22Rv1 (cell line): ENCODE results near the gene MIGA1.

Experiments
- ZFX ChIP-seq: fragments of 450-650 bp; IDR thresholded peaks from 2 replicates; pipeline ENCODE4 v1.6.1; 2017; ENCODE audit warnings: antibody characterized with exemption, borderline replicate concordance
- TF ChIP-seq, protein P1 (sequence below): fragments of 450-650 bp; IDR thresholded peaks from 2 replicates; pipeline ENCODE4 v1.5.1; 2017; ENCODE audit warnings: mild to moderate bottlenecking

- TF ChIP-seq, protein P1, sequence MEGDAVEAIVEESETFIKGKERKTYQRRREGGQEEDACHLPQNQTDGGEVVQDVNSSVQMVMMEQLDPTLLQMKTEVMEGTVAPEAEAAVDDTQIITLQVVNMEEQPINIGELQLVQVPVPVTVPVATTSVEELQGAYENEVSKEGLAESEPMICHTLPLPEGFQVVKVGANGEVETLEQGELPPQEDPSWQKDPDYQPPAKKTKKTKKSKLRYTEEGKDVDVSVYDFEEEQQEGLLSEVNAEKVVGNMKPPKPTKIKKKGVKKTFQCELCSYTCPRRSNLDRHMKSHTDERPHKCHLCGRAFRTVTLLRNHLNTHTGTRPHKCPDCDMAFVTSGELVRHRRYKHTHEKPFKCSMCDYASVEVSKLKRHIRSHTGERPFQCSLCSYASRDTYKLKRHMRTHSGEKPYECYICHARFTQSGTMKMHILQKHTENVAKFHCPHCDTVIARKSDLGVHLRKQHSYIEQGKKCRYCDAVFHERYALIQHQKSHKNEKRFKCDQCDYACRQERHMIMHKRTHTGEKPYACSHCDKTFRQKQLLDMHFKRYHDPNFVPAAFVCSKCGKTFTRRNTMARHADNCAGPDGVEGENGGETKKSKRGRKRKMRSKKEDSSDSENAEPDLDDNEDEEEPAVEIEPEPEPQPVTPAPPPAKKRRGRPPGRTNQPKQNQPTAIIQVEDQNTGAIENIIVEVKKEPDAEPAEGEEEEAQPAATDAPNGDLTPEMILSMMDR: no peak
- TF ChIP-seq ZFX: no peak
These were observed 54.2 kb downstream of the MIGA1 start for GRCh38 chr1:77833521-77834100.
